K562 (cell line): ENCODE measurements around the gene TNNT1. TPM values are rescaled to one million over a fixed set of nuclear protein-coding genes. Genes with fewer than 3 reads are reported as not detected.

Experiments used
- ATAC-seq: fragments of 200-7000 bp; cut with Tn5 transposase; 3 replicates; pipeline ENCODE4 v1.9.1; 2020; ENCODE audit warnings: moderate library complexity
- BruUV-seq: library from RNA; stranded (reverse); fragments of 400-500 nt; replicated peaks from 2 replicates; lab custom pipeline; 2021; lab: Mats Ljungman, UMichigan
- CTCF ChIA-PET: fragments of 300-600 bp; formaldehyde crosslinking; extraction: SDS; loops from one replicate; lab custom pipeline; 2021; ENCODE audit warnings: low intra/inter-chr PET ratio; lab: Yijun Ruan, JAX
- POLR2A ChIA-PET: fragments of 300-600, 350-650 bp; sonication (Branson Sonifier 250); formaldehyde crosslinking; extraction: SDS; loops from one replicate; lab custom pipeline; 2021; ENCODE audit warnings: antibody characterized with exemption, inconsistent platforms; lab: Yijun Ruan, JAX
- DNase-seq, 4 experiments: peaks; one replicate each; pipeline versions ENCODE4 v3.0.0 to v3.0.0-alpha.2; 2011 to 2018; ENCODE audit warnings: low spot score in 3 of 4, mixed read lengths in 3 of 4; ENCODE audit errors: extremely low read depth in 1 of 4
- FAIRE-seq: peaks from 2 replicates; lab custom pipeline; 2011; peaks lifted over from hg19 to GRCh38; lab: Jason Lieb, UNC
- H2AFZ ChIP-seq: 2 replicates; pipeline ENCODE4 v1.6.0; 2011; ENCODE audit warnings: low read depth, low read length, control low read depth, inconsistent platforms
- H3K27ac ChIP-seq: fragments of 200-600 bp; 3 replicates; pipeline ENCODE4 v1.8.0; 2011; ENCODE audit warnings: low read depth, mild to moderate bottlenecking, control low read depth, inconsistent platforms, low read length, moderate library complexity, mixed read lengths; ENCODE audit errors: extremely low read depth
- H3K27me3 ChIP-seq, 2 experiments: fragments of 300-600 bp in 1 of 2; 2 replicates in 1 of 2; 3 replicates in 1 of 2; pipeline versions ENCODE4 v1.6.0 to v1.8.0; 2011; ENCODE audit warnings: inconsistent platforms in 2 of 2, low read length in 2 of 2, mild to moderate bottlenecking in 1 of 2, mixed read lengths in 1 of 2, moderate library complexity in 1 of 2; ENCODE audit not compliant: control insufficient read depth in 2 of 2, insufficient read depth in 2 of 2
- H3K36me3 ChIP-seq: fragments of 300-600 bp; 3 replicates; pipeline ENCODE4 v1.8.0; 2011; ENCODE audit warnings: mild to moderate bottlenecking, low read length, inconsistent platforms; ENCODE audit not compliant: control insufficient read depth, insufficient read depth
- H3K4me1 ChIP-seq, 2 experiments: fragments of 200-600 bp in 1 of 2; replicated peaks in 1 of 2; 2 replicates in 1 of 2; 3 replicates in 1 of 2; pipeline versions ENCODE4 v1.5.1 to v1.8.0; 2011; ENCODE audit warnings: inconsistent platforms in 2 of 2, low read length in 2 of 2, mild to moderate bottlenecking in 1 of 2, mixed read lengths in 1 of 2, moderate library complexity in 1 of 2; ENCODE audit not compliant: control insufficient read depth in 2 of 2, insufficient read depth in 2 of 2
- H3K4me2 ChIP-seq: 2 replicates; pipeline ENCODE4 v1.6.1; 2011; ENCODE audit warnings: low read length, control low read depth, inconsistent platforms, mixed read lengths; ENCODE audit not compliant: insufficient read depth
- H3K4me3 ChIP-seq: fragments of 200-600 bp; sonication (generic), shearing (Covaris generic); 2 replicates; pipeline ENCODE4 v1.5.1; 2016; ENCODE audit warnings: control low read depth, inconsistent platforms
- H3K79me2 ChIP-seq: fragments of 200-600 bp; 3 replicates; pipeline ENCODE4 v1.8.0; 2011; ENCODE audit warnings: low read length, inconsistent platforms; ENCODE audit not compliant: control insufficient read depth, insufficient read depth
- H3K9ac ChIP-seq, 2 experiments: 2 replicates each; pipeline versions ENCODE4 v1.6.0 to v1.6.1; 2011; ENCODE audit warnings: low read depth in 2 of 2, low read length in 2 of 2, control low read depth in 1 of 2, inconsistent platforms in 1 of 2, mild to moderate bottlenecking in 1 of 2, mixed read lengths in 1 of 2; ENCODE audit not compliant: insufficient read depth in 1 of 2
- H3K9me1 ChIP-seq: one replicate; pipeline ENCODE4 v1.6.0; 2011; ENCODE audit warnings: inconsistent platforms, mild to moderate bottlenecking, low read length, moderate library complexity; ENCODE audit not compliant: control insufficient read depth, insufficient read depth
- H3K9me3 ChIP-seq: replicated peaks from 2 replicates; pipeline ENCODE4 v1.5.1; 2011; ENCODE audit warnings: low read depth, low read length, inconsistent platforms; ENCODE audit not compliant: control insufficient read depth, insufficient read depth
- H4K20me1 ChIP-seq: replicated peaks from 2 replicates; pipeline ENCODE4 v1.6.1; 2011; ENCODE audit warnings: low read length, inconsistent platforms, mixed read lengths; ENCODE audit not compliant: control insufficient read depth, insufficient read depth
- ASH1L ChIP-seq: fragments of 450-650 bp; IDR thresholded peaks from 2 replicates; pipeline ENCODE4 v1.6.1; 2018; ENCODE audit warnings: borderline replicate concordance, mild to moderate bottlenecking, low read depth; ENCODE audit not compliant: partially characterized antibody
- HDAC1 ChIP-seq, 2 experiments: fragments of 450-650 bp; IDR thresholded peaks; 2 replicates each; pipeline ENCODE4 v1.6.1; 2016 to 2017; ENCODE audit warnings: inconsistent platforms in 1 of 2, mild to moderate bottlenecking in 1 of 2, moderate library complexity in 1 of 2
- HNRNPK ChIP-seq: fragments of 200-400 bp; formaldehyde crosslinking; IDR thresholded peaks from one replicate; pipeline ENCODE4 v1.6.1; 2018; ENCODE audit warnings: mild to moderate bottlenecking, low read depth, low read length; ENCODE audit not compliant: poor library complexity, severe bottlenecking
- SIN3B ChIP-seq: fragments of 450-650 bp; IDR thresholded peaks from 2 replicates; pipeline ENCODE4 v1.6.1; 2017; ENCODE audit warnings: low read depth, mild to moderate bottlenecking, moderate library complexity
- SMAD1 ChIP-seq: fragments of 150-350 bp; IDR thresholded peaks from 2 replicates; pipeline ENCODE4 v1.6.1; 2014; ENCODE audit warnings: low read length, low read depth; ENCODE audit not compliant: partially characterized antibody
- SNRNP70 ChIP-seq: fragments of 200-400 bp; formaldehyde crosslinking; optimal IDR thresholded peaks from 2 replicates; pipeline ENCODE3; 2017; ENCODE audit warnings: low read depth, low read length
- SPI1 ChIP-seq: IDR thresholded peaks from 2 replicates; pipeline ENCODE4 v1.6.1; 2011; ENCODE audit warnings: low read depth, low read length, control low read depth, borderline replicate concordance
- STAT6 ChIP-seq: sonication (generic); formaldehyde crosslinking; IDR thresholded peaks from 2 replicates; pipeline ENCODE4 v1.8.1; 2023; ENCODE audit warnings: mild to moderate bottlenecking, missing genetic modification reagents
- THRAP3 ChIP-seq: fragments of 450-650 bp; IDR thresholded peaks from 2 replicates; pipeline ENCODE4 v1.6.1; 2016; ENCODE audit warnings: mild to moderate bottlenecking, inconsistent platforms, borderline replicate concordance
- XRCC5 ChIP-seq: fragments of 200-400 bp; formaldehyde crosslinking; IDR thresholded peaks from 2 replicates; pipeline ENCODE4 v1.6.1; 2017; ENCODE audit warnings: low read depth, mild to moderate bottlenecking, low read length
- ZBTB7A ChIP-seq: IDR thresholded peaks from 2 replicates; pipeline ENCODE4 v1.6.1; 2011; ENCODE audit warnings: low read depth, mild to moderate bottlenecking, low read length, moderate library complexity, borderline replicate concordance; ENCODE audit not compliant: control insufficient read depth
- ZFX ChIP-seq: sonication (generic); formaldehyde crosslinking; IDR thresholded peaks from 2 replicates; pipeline ENCODE4 v1.8.0; 2022; ENCODE audit warnings: mild to moderate bottlenecking, missing genetic modification reagents, moderate library complexity
- ZNF280A ChIP-seq: fragments of 450-650 bp; IDR thresholded peaks from 2 replicates; pipeline ENCODE4 v1.6.1; 2018; ENCODE audit warnings: mild to moderate bottlenecking, low read depth; ENCODE audit not compliant: partially characterized antibody
- WGBS: fragments of 100-300 bp; shearing (Covaris generic); methylation state at CpG from one replicate; pipeline ENCODE4 v1.1.6; 2016; ENCODE audit warnings: low coverage, mixed read lengths; ENCODE audit not compliant: insufficient coverage; ENCODE audit errors: missing lambda C conversion rate; 5-methylcytosine and 5-hydroxymethylcytosine counted together
- in situ Hi-C: fragments of 300-500 bp; cut with MboI; formaldehyde crosslinking; loops from 4 replicates; pipeline ENCODE4 v1.15.0; 2018; ENCODE audit warnings: inconsistent platforms, mixed read lengths
- intact Hi-C: fragments of 100-400 bp; cut with micrococcal nuclease; formaldehyde crosslinking; loops from 2 replicates; pipeline ENCODE4 v1.14.2; 2022
- polyA plus RNA-seq, 8 experiments: library from polyadenylated mRNA; depleted of rRNA in 4 of 8; stranded (reverse) in 5 of 8; unstranded in 3 of 8; fragments of >200 nt; fragmentation: Nextera tagmentation in 2 of 8; fragmentation: Illumina TruSeq in 1 of 8; extraction: Ambion mirVana in 2 of 8; extraction: Trizol in 1 of 8; gene quantifications; 2 replicates each; pipeline versions ENCODE4 v1.2.1 to v1.2.3, GENCODE V29; 2011 to 2014; ENCODE audit warnings: inconsistent platforms in 1 of 8, missing spikeins in 1 of 8
- total RNA-seq, 7 experiments: library from RNA; depleted of rRNA in 6 of 7; stranded (reverse); fragments of >200 nt in 6 of 7; fragmentation: Illumina TruSeq in 2 of 7; extraction: Trizol in 2 of 7; gene quantifications; 2 replicates each; pipeline versions ENCODE4 v1.2.1 to v1.2.3, GENCODE V29; 2011 to 2021; ENCODE audit warnings: low replicate concordance in 1 of 7

Gene TNNT1
- total and polyA plus RNA-seq, 9 of the 15 experiments (the other 6 are each of a cell fraction or from before 2014, with no cell fraction given): 31.8 to 390 (median 227) TPM

- no peak overlapping the region for H3K4me2 ChIP-seq
- no peak for ATAC-seq
- H3K4me1 ChIP-seq: peaks cover 0 to 15% of the 10 kb centered on the region in 2 experiments; a peak in 3 of 5 replicates
- no TSS peak for BruUV-seq
- H4K20me1 ChIP-seq: no peaks in the 10 kb centered on the region; the same call in 1 of the 2 replicates
- intact Hi-C loops: no loop called here
- no peak for FAIRE-seq
- peaks cover 41% of the 10 kb centered on the region; the same call in 2 of the 3 replicates for H3K36me3 ChIP-seq
- no peaks in the 10 kb centered on the region for H3K79me2 ChIP-seq
- in situ Hi-C loops: loop anchor here (25.0 kb wide), 1 partner anchor 505 kb away; the partner anchor contains the start of genes CCDC106, ZNF580 and ZNF581
- 94% methylated on average over 14 of the region's 14 CpGs for WGBS
- DNase-seq: no peak
- H3K27me3 ChIP-seq: no peaks in the 10 kb centered on the region
- H3K4me3 ChIP-seq: no peak overlapping the region
- ChIA-PET POLR2A (no interaction called here), CTCF (no interaction called here)
- H3K27ac ChIP-seq: no peak overlapping the region
- H3K9me1 ChIP-seq: no peaks in the 10 kb centered on the region
- TF ChIP-seq ZFX (CRISPR knock-in tag): no peak
- no peak for TF ChIP-seq SMAD1
- no peak for TF ChIP-seq SIN3B
- TF ChIP-seq ZNF280A: no peak
- TF ChIP-seq ZBTB7A: no peak
- no peak for TF ChIP-seq HNRNPK
- no peak for TF ChIP-seq SPI1
- no peak for TF ChIP-seq SNRNP70
- TF ChIP-seq STAT6 (CRISPR knock-in tag): no peak
- no peak for TF ChIP-seq XRCC5
- no peak for TF ChIP-seq HDAC1 (IDR thresholded peaks at IDR 0.05)
- no peak for TF ChIP-seq THRAP3
- no peak for TF ChIP-seq ASH1L
- H2AFZ ChIP-seq: no peak overlapping the region
- no peaks in the 10 kb centered on the region for H3K9me3 ChIP-seq
- H3K9ac ChIP-seq: no peak overlapping the region; a peak in 1 of 4 replicates
Observed at GRCh38 chr19:55132453-55133129, 16.4 kb downstream of the TNNT1 start.
